NCI-H345 (cell line): ENCODE results near the gene NKTR.

ENCODE experiments used
- DNase-seq: peaks from one replicate; lab custom pipeline; 2025; lab: John Stamatoyannopoulos, UW

The NKTR gene

GRCh38 chr3:42682301-42683070, 82.0 kb downstream of the NKTR start:
- DNase-seq: no peak

- no peak for DNase-seq
These were observed 83.6 kb downstream of the NKTR start for GRCh38 chr3:42683875-42684598.

DNA sequence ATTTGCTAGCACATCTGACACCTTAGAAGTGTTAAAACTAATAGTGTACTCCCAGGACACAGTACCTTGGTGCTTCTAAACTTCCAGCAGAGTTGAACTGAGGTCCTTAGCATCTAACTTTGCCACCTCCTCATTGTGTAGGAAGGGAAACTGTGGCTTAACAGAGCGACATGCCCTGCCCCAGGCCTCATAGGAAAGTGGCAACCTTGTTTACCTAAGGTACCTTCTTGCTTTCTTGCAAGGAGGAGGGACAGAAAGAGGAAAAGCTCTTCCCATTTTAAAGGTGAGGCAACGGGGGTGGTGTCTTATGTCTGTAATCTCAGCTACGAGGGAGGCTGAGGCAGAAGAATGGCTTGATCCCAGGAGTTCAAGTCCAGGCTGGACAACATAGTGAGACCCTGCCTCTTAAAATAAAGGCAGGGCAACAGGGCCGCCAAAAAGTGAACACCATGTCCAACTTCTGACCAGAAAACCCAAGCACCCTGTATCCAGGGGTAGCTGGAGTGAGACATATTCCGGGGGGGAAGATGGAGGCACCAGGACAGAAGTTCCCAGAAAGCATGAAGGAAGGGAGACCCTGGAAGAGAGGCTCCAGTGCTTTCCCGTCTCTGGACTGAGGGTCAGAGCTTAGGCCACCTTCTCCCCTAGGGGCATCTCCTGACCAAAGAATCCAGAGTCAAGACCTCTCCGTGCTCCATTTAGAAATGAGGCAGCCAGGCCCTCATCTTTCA, 84.3 kb downstream of the NKTR start:
- DNase-seq: no peak

- no peak for DNase-seq
These were observed 84.9 kb downstream of the NKTR start, which contains the start of gene KLHL40 for GRCh38 chr3:42685363-42685881. Gene KLHL40 (plus strand): TSS chr3:42685537. CDS start chr3:42685619, 82 bp downstream.

- DNase-seq: no peak
These were observed 85.7 kb downstream of the NKTR start for GRCh38 chr3:42685891-42686820.

DNA sequence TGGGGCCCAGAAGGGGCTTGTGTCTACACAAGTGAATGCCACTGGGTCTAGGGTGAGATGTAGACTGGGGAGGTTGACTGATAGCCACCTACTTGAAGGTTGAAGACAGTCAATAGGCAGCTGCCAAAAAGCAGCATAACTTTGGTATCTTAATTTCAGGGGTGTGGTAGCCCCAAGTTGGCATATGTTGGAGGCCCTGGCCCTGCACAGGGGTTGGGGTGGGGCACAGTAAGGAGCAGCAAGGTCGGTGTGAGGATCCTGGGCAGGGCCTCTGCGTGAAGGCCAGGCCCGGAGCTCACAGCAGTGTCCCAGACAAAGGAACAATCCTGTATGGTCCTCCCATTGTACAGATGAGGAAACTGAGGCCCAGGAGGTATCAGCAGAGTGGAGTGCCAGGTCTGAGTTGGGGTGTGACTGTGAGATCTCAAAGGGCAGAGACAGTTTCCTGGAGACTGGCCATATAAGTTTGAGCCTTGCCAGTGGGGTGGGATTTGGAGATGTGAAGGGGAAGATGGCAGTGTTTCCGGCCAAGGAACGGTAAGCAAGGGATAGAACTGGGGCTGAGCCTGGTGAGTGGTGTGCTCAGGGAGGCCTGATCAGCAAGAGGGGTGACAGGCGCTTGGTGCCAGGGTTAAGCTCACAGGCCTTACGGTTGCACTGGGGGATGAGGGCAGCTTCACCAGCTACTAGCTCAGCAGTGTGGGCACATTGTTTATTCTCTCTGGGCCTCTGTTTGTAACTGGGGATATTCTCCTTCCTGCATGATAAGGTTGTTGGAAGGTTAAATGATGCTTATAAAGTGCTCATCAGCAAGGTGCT, 86.6 kb downstream of the NKTR start:
- DNase-seq: no peak

DNA sequence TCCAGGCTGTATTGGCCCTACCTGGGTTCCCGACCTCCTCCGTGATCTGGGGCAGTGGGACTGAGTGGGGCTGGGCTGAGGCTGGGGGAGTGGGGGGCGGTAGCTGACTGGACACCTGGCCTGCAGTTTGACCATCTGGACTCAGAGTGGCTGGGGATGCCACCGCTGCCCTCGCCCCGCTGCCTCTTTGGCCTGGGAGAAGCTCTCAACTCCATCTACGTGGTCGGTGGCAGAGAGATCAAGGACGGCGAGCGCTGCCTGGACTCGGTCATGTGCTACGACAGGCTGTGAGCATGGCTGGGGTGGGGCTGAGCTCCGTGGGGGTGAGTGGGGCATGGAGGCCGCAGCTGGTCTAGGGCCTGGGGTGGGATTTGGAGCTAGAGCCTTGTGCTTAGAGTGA, 87.5 kb downstream of the NKTR start:
- no peak for DNase-seq

- no peak for DNase-seq
These were observed 88.3 kb downstream of the NKTR start for GRCh38 chr3:42688487-42689420.

- DNase-seq: no peak
These were observed 89.0 kb downstream of the NKTR start for GRCh38 chr3:42689421-42690014.

DNA sequence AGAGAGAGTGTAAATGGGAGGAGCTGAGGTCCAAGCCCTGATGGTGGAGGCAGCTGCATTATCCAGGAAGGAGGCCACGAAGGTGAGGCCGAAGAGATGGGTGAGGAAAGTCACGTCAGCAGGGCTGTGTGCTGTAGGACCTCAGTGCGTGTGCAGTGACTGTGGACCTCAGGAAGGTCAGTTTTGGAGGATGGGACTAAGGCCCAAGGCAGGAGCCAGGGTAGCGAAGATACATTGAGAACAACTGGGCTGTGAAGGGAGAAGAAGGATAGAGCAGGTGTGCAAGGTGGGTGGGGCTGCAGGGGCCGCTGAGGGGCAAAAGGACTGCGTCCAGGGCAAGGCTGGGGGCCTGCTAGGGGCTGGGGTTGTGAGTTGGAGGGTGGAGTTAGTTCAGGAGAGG, 89.7 kb downstream of the NKTR start:
- DNase-seq: no peak

- DNase-seq: no peak
These were observed 90.5 kb downstream of the NKTR start for GRCh38 chr3:42690766-42691680.

DNA sequence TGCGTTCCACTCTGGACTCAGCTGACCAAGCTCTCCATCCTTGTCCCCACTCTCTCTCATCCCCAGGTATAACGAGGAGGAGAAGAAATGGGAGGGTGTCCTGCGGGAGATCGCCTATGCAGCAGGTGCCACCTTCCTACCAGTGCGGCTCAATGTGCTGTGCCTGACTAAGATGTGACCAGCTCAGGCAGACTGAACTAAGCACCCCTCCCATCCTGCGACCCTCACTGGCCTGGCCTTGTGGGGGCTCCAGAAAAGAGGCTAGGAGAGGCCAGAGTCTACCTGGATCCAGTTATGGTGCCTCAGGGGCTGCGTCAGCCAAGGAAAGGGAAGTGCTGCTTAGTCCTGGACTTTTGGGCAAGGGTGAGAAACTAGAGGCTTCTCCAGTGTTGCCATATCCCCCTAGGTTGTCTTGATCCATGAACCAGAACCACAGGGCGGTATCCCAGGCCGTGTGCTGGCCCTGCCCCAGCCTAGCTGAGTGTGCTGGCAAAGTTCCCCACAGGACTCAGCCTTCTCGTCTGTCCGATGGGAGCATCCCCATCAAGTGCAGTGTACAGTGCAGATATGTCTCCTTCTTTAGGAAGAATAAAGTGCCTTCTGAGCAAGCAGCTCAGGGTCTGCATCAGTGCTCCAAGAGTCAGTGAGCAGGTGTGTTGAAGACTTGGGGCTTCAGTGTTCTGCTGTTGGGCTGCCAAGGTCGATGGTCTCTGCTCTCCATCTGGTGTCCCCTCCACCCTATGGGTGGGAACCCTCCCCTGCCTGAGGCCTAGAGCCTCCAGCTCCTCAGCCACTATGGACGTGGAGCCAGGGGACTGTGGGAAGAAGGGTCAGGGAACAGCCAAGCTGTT, 91.6 kb downstream of the NKTR start:
- no peak for DNase-seq

GRCh38 chr3:42692667-42693529, 92.4 kb downstream of the NKTR start:
- DNase-seq: no peak

GRCh38 chr3:42693530-42693930, 93.0 kb downstream of the NKTR start:
- DNase-seq: no peak

DNA sequence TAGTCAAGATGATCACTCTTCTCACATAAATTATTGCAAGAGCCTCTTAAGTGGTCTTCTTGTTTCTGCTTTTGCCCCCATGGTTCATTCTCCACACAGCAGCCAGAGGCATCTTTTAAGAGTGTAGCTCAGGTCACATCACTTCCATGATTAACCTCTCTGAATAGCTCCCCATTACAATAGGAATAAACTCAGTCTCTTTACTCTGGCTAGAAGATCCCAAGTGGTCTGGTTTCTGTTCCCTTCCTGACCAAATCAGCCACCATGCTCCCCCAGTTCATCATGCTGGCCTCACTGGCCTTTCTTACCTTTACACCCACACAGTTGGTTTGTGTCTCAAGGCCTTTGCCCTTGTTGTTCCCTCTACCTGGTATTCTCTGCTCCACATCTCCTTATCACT, 93.9 kb downstream of the NKTR start:
- no peak for DNase-seq
